Gastroesophageal sphincter (tissue), 4 donors: ENCODE results near the gene CATSPERZ. TPM values are rescaled to one million over a fixed set of nuclear protein-coding genes. Genes with fewer than 3 reads are reported as not detected.
A peak's percentile ranks its signal among the peaks of the same experiment; 100 is the strongest.

Experiments
- ATAC-seq: fragments of 150-250 bp; one replicate; pipeline ENCODE4 v1.9.1; 2016; ENCODE audit warnings: mild to moderate bottlenecking, moderate library complexity
- H3K27ac ChIP-seq, 4 donors: fragments of 200-600 bp; sonication (generic) in 3 of 4; 1 replicate in 3 of 4; 2 replicates in 1 of 4; pipeline ENCODE4 v1.5.1; 2016 to 2019
- H3K27me3 ChIP-seq: fragments of 200-600 bp; sonication (generic); one replicate; pipeline ENCODE4 v1.5.1; 2019
- H3K36me3 ChIP-seq, 2 donors: fragments of 200-600 bp; sonication (generic); one replicate each; pipeline ENCODE4 v1.5.1; 2019; ENCODE audit warnings: control low read depth in 1 of 2
- H3K4me1 ChIP-seq, 3 donors: fragments of 200-600 bp; sonication (generic); 1 replicate in 2 of 3; 2 replicates in 1 of 3; pipeline ENCODE4 v1.5.1; 2016 to 2019; ENCODE audit warnings: control low read depth in 2 of 3
- H3K4me3 ChIP-seq, 2 donors: fragments of 200-600 bp; sonication (generic); one replicate each; pipeline ENCODE4 v1.5.1; 2019; ENCODE audit warnings: mild to moderate bottlenecking in 1 of 2, moderate library complexity in 1 of 2
- H3K9me3 ChIP-seq, 3 donors: fragments of 200-600 bp; sonication (generic); one replicate each; pipeline ENCODE4 v1.5.1; 2017 to 2019; ENCODE audit warnings: control low read depth in 2 of 3
- EP300 ChIP-seq: sonication (generic); formaldehyde crosslinking; IDR thresholded peaks from one replicate; pipeline ENCODE4 v1.6.1; 2017; ENCODE audit warnings: antibody characterized with exemption, mild to moderate bottlenecking
- POLR2A ChIP-seq, 2 donors: fragments of 450-650 bp; IDR thresholded peaks; one replicate each; pipeline ENCODE4 v1.6.1; 2017; ENCODE audit warnings: antibody characterized with exemption in 2 of 2, mild to moderate bottlenecking in 2 of 2, moderate library complexity in 1 of 2
- POLR2AphosphoS5 ChIP-seq: sonication (generic); formaldehyde crosslinking; IDR thresholded peaks from one replicate; pipeline ENCODE4 v1.6.1; 2017; ENCODE audit warnings: antibody characterized with exemption
- WGBS, 2 donors: methylation state at CpG; one replicate each; pipeline ENCODE4 v1.1.5; 2018; ENCODE audit warnings: low coverage in 1 of 2; 5-methylcytosine and 5-hydroxymethylcytosine counted together
- total RNA-seq, 4 donors: library from RNA; depleted of rRNA; stranded (reverse); fragments of >200 nt; gene quantifications; one replicate each; pipeline ENCODE4 v1.1.0, GENCODE V29; 2016
- TF ChIP-seq, protein P1 (sequence below), 4 experiments: fragments of 200-600 bp in 2 of 4; fragments of 450-650 bp in 2 of 4; sonication (generic) in 1 of 4; IDR thresholded peaks; one replicate each; pipeline ENCODE4 v1.5.1; 2017 to 2019; ENCODE audit warnings: antibody characterized with exemption in 4 of 4, mild to moderate bottlenecking in 2 of 4, moderate library complexity in 2 of 4

Gene CATSPERZ
- total RNA-seq, 4 donors from 2014 or later = not detected

DNA sequence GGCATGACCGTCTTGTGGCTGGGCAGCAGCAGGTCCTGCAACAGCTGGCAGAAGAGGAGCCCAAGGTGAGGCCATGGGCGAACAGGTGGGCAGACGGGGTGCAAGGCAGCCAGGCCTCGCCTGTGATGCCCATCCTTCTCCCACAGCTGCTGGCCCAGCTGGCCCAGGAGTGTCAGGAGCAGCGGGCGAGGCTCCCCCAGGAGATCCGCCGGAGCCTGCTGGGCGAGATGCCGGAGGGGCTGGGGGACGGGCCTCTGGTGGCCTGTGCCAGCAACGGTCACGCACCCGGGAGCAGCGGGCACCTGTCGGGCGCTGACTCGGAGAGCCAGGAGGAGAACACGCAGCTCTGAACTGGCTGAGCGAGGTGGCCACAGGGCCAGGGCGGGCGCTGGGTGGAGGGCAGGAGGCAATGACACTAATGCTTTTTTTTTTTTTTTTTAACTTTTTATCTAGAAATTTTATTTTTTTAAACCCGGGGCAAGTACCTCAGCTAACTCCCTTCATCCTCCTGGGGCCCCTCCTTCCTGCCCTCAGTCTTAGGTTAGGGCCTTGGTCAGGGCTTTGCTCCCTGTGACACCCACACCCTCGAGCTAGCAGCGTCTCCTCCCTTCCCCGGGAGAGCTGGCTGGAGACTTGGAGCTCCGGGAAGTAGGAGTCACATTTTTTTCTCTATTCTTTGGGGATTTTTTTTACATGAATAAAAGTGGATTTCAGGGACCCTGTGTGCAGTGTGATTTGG lies 32.8 kb upstream of the CATSPERZ start:
- H3K27me3 ChIP-seq = no peaks in the 10 kb centered on the region
- no peak for TF ChIP-seq EP300
- TF ChIP-seq, protein P1, sequence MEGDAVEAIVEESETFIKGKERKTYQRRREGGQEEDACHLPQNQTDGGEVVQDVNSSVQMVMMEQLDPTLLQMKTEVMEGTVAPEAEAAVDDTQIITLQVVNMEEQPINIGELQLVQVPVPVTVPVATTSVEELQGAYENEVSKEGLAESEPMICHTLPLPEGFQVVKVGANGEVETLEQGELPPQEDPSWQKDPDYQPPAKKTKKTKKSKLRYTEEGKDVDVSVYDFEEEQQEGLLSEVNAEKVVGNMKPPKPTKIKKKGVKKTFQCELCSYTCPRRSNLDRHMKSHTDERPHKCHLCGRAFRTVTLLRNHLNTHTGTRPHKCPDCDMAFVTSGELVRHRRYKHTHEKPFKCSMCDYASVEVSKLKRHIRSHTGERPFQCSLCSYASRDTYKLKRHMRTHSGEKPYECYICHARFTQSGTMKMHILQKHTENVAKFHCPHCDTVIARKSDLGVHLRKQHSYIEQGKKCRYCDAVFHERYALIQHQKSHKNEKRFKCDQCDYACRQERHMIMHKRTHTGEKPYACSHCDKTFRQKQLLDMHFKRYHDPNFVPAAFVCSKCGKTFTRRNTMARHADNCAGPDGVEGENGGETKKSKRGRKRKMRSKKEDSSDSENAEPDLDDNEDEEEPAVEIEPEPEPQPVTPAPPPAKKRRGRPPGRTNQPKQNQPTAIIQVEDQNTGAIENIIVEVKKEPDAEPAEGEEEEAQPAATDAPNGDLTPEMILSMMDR (IDR thresholded peaks at IDR 0.05) = no peak
- peak overlapping the region in 3 of 4 donors; percentile 91 to 97 (median 93) for H3K27ac ChIP-seq
- no peaks in the 10 kb centered on the region for H3K9me3 ChIP-seq
- H3K36me3 ChIP-seq = peaks cover 0 to 50% of the 10 kb centered on the region in 2 donors
- peaks cover 0 to 33% (median 19%) of the 10 kb centered on the region in 3 donors for H3K4me1 ChIP-seq
- no peak overlapping the region for H3K4me3 ChIP-seq
- WGBS, 2 donors = 70 to 74% methylated on average over 7 to 12 of the region's 27 CpGs
- no peak for ATAC-seq

- WGBS, 2 donors = 35% methylated on average over 5 of the region's 23 CpGs; no CpG with 5 or more reads in 1 of the 2 donors
- Histone ChIP-seq H3K27ac (peak overlapping the region; percentile 82 to 97 (median 92)), H3K27me3 (no peaks in the 10 kb centered on the region), H3K4me3 (peak overlapping the region; percentile 70 to 81), H3K36me3 (peaks cover 0 to 42% of the 10 kb centered on the region in 2 donors), H3K9me3 (no peaks in the 10 kb centered on the region), H3K4me1 (peaks cover 0 to 38% (median 19%) of the 10 kb centered on the region in 3 donors)
- ATAC-seq = no peak
- TF ChIP-seq POLR2AphosphoS5 (no peak), EP300 (no peak), POLR2A (IDR thresholded peaks at IDR 0.05) (no peak)
- TF ChIP-seq, protein P1 (IDR thresholded peaks at IDR 0.05) = no peak
These were observed 31.9 kb upstream of the CATSPERZ start for GRCh38 chr11:64268025-64268892.

- H3K36me3 ChIP-seq = peaks cover 0 to 34% of the 10 kb centered on the region in 2 donors
- TF ChIP-seq EP300 (no peak), POLR2A (IDR thresholded peaks at IDR 0.05) (no peak), POLR2AphosphoS5 (no peak)
- TF ChIP-seq, protein P1 (IDR thresholded peaks at IDR 0.05) = no peak
- 0% methylated on average over 16 of the region's 34 CpGs; no CpG with 5 or more reads in 1 of the 2 donors for WGBS, 2 donors
- peak overlapping the region; percentile 82 to 97 (median 92) for H3K27ac ChIP-seq
- ATAC-seq = peak; percentile 25
- no peaks in the 10 kb centered on the region for H3K9me3 ChIP-seq
- H3K4me1 ChIP-seq = peaks cover 0 to 38% (median 19%) of the 10 kb centered on the region in 3 donors
- no peaks in the 10 kb centered on the region for H3K27me3 ChIP-seq
- H3K4me3 ChIP-seq = peak overlapping the region; percentile 70 to 81
These were observed 31.1 kb upstream of the CATSPERZ start for GRCh38 chr11:64268893-64269539.

DNA sequence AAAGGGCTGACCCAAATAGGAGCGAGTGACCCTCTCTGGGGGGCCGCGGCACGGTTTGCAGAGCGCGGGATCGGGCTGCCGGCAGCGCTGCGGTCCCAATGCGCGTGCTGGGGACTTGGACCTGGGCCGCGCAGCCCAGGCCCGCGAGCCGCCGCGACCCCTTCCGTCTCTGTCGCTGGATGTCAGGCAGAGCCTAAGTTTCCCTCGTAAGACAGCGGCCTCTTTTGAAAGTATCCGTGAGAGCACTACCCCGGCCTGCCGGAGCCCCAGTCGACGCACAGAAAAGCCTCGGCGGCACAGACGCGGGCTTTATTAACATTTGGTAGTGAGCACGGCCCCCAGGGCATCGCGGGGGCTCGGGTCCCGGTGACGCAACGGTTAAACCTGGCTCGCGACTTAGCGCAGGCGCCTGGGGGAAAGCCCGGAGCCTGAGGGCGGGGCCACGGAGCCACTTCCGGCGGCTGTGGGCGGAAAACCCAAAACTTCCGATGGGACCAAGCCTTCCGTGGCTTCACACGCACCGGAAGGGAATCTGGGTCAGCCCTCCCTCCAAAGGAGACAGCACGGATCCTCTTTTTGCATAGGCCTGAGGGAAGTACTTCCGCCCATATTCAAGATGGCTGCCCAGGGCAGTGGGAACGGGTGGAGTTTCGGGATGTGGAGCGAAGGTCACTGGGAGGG lies 30.5 kb upstream of the CATSPERZ start:
- H3K4me1 ChIP-seq = peaks cover 0 to 38% (median 19%) of the 10 kb centered on the region in 3 donors
- H3K4me3 ChIP-seq = peak overlapping the region; percentile 70 to 96
- peaks cover 0 to 27% of the 10 kb centered on the region in 2 donors for H3K36me3 ChIP-seq
- TF ChIP-seq, protein P1 (IDR thresholded peaks at IDR 0.05) = peak in 3 of 4 experiments; percentile 7 to 37 (median 14)
- TF ChIP-seq POLR2A (IDR thresholded peaks at IDR 0.05) (peak; percentile 48 to 49), EP300 (no peak), POLR2AphosphoS5 (peak; percentile 91)
- 7% methylated on average over 3 of the region's 58 CpGs; no CpG with 5 or more reads in 1 of the 2 donors for WGBS, 2 donors
- peak; percentile 92 for ATAC-seq
- H3K27me3 ChIP-seq = no peaks in the 10 kb centered on the region
- H3K27ac ChIP-seq = peak overlapping the region; percentile 91 to 97 (median 94)
- H3K9me3 ChIP-seq = no peaks in the 10 kb centered on the region
